UCSD-AML1 (cell line): ENCODE data around the gene TSPAN14.
"Not testable (repeated sequence)": the region's sequence is repeated elsewhere in the genome, so short reads cannot be mapped to it uniquely, and the experiment has no call there.

Experiments used
- DNase-seq: peaks from one replicate; lab custom pipeline; 2025; ENCODE audit not compliant: unreplicated experiment; lab: John Stamatoyannopoulos, UW

Gene TSPAN14, protein sequence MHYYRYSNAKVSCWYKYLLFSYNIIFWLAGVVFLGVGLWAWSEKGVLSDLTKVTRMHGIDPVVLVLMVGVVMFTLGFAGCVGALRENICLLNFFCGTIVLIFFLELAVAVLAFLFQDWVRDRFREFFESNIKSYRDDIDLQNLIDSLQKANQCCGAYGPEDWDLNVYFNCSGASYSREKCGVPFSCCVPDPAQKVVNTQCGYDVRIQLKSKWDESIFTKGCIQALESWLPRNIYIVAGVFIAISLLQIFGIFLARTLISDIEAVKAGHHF

DNA sequence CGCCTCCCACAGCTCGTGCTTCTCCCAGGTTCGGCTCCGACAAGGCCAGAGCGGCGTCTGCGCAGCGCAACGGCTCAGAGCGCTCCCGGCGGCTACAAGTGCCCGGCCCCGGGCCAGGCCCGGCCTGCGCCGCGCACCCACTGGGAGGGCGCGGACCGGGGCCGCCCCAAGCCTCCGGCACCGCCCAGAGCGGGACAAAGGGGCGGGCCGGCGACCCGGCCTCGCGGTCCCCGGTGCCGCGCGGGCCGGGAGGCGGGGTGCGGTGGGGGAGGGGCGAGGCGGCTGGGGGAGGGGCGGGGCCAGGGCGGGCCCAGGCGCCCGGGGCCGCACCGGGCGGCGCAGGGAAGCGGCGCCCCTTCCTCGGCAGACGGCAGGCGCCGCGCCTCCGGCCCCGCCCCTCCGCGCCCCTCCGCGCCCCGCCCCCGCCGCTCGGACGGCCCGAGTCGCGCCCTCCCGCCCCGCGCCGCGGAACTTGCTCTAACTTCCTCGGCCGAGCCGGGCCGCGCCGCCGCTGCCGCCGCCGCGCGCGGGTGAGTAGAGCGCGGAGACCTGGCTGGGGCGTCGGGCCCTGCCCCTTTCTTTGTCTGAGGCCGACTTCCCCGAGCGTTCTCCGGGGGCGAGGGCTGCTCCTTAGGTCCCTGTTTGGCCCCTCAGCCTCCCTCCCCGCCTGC, at the start of gene TSPAN14:
Gene TSPAN14 (plus strand): TSS at position 469 of the 671 bp plus-strand sequence. CDS start 34,924 bp downstream, outside the sequence.
- peak; percentile 89 for DNase-seq

DNA sequence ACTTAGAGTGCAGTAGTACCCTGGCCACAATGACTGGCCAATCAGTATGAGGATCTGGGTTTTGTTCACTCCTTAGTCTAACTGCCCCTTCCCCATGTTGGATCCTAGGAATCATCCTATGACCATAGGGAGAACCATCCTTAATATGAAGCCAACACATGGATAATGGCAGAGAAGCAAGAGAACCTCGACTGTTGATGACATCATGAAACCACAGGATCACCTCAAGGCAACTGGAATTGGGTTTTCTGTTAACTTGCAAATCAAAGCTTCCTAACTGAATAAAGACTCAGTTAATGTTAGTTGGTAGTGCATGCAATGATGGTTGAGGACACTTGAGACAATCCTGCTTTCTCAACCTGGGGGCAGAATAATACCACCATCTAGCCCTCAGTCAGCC, 49.1 kb upstream of the TSPAN14 start:
- no peak for DNase-seq

DNA sequence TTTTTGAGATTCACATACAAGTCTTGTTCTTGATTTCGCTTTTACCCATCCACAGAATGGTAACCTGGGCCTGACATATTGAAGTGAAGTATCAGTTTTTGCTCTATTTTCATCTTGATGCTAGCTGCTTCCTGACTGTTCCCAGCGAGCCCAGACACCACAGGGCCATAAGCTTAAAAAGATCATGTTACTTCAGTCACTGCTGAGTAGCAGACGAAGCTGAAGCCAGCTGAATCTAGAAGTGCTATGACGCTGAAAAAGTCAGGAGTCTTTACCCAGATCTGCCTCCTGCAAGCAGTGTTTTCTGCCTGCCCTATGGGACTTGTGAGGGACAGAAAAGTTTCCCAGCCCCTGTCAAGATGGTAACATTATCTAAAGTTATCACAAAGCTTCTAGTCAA, 48.5 kb upstream of the TSPAN14 start:
- DNase-seq: no peak

DNA sequence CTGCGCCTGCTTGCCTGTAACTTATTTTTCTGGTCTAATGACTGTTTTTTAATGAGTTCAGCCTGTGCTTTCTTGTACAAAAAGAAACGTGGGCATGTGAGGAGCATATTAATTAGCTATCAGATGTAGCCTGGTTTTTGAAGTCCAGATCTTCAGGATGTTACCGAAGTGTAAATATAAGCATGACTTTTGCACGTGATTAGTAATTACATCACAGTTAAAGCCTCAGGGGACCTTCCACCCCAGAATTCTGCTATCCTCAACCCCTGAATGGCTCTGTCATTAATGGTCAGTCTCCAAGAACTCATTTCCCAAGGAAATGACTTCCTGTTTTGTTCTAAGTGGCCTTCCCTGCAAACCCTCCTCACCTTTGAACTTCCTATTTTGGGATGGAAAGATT, 47.9 kb upstream of the TSPAN14 start:
- DNase-seq: no peak

DNA sequence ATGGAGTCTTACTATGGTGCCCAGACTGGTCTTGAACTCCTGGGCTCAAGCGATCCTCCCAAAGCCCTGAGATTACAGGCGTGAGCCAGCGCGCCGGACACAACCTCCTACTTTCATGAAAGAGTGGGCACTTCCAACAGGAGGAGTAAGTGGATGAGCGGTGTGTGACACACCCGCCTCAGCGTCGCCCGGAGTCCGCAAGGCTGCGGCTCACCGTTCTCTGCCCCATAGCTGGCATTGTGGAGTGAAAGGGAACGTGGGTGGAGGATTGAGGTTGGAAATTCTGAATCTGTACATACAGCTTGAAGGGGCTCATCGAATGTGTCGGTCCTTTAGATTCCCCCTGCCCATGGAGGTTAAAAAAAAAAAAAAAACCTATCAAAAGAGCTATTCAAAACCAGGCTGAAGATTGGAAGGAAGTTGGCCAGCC, 46.3 kb upstream of the TSPAN14 start:
- DNase-seq: no peak

DNA sequence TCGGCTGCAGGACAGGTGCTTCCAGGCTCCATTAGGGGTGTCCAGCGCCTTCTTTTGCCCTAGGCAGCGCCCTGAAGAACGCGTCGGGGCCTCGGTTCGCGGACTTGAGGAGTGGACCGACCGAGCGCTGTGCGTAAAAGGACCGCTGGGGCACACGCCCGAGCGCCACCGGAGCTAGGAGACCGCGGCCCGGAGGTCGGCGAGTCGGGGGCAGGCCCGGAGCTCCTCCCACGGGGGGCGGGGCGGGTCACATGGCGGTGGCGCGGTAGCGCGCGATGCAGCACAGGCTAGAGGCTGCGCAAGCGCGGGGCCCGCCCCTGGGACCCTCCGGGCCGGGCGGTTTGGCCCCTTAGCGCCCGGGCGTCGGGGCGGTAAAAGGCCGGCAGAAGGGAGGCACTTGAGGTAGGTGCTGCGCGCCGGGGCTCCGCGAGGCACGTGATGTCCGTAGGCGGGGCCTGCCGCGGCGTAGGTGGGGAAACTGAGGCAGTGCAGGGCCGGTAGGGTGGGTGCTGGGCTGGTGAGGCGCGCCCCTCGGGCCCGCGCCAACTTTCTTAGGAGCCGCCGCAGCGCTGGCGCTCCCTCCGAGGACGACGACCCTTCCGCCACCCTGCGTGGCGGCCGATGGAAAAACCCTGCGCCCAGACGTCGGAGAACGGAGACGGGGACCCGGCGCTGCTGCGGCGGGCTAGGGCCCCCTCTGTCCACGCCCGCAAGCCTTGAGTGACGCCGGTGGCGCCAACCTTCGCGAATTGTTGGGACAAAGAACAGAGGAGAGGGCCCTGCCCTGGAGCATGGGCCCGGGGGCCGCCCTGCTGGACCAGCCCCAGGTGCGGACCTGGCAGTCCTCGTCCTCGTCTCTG, 45.6 kb upstream of the TSPAN14 start, which contains the start of gene PRXL2A:
Gene PRXL2A (plus strand): TSS at position 310 of the 860 bp plus-strand sequence. CDS start 11,917 bp downstream, outside the sequence.
- DNase-seq: no peak

DNA sequence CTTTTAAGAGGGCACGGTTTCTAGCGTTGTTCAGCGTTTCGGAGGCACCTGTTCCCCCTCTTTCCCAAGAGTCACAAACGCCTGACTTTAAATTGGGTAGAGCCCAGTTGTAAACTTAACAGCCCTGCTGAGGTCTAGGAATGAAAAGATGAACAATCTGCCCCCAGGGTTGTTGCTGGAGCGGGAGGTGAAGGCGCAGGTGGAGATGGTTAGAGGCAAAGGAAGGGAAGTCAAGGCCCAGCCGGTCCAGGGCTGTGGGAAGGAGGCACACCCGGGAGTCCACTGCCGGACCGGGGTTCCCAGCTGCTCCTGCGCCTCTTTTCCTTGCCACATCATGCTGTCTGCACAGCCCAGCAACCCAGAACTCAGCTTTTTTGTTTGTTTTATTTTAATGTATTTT, 45.0 kb upstream of the TSPAN14 start:
- no peak for DNase-seq

DNA sequence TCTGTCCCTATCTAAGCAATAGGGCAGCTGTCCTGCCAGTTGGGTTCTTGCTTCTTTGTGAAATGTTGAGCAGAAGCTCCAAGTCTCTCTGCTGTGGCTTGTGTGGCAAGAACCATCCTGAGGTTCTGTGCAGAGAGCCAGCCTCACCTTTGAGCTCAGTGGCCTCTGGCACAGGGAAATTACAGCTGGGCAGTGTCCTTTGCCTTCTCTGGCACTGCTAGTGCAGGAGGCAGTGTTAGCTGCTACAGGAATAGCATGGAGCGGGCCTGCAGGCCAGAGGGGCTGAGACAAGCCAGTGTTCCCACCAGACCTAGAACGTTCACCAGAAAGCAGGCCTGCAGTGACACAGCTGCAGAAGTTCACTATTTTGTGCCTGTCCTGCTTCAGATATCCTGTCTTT, 44.0 kb upstream of the TSPAN14 start:
- DNase-seq: no peak

DNA sequence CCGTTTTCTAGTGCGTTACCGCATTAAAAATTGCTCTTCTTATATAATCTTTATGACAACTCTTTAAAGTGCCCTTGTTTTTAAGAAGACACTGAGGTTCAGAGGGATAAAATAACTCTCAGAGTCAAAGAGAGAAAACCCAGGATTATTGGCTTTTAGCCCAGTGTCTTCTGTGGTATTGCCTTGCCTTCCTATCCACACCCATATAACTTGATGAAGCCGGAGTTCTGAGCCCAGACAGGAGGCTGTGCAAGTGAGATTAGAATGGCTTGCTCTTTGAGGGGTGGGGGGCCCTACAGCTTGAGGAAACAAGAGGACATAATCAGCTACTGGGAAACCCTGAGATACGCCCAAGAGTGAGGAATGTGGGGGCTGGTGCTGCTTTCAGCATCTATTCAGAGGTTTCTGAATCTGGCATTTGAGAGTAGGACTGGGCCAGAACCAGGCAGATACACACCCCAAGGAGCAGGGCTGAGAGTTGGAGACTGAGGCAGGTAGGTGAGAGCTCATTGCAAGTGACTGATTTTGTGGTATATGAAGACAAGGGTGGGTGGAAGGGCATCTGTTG, 43.4 kb upstream of the TSPAN14 start:
- no peak for DNase-seq

DNA sequence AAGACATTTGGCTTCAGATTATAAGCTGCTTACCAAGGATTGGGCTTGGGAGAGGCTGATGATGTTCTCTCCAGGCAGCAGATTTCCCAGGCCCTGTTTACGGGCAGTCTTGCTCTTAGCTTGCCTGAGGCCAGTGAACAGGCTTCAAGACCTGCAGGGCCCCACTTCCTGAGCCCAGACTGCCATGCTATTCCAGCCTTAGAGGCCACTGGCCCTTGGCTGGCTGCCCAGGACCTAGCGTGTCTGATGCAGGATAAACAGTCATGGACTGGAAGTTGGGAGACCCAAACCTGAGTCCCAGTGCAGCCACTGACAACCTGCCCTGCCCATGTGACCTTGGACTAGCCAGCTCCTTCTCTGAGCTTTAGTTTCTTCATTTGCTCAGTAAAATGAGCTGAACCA, 42.8 kb upstream of the TSPAN14 start:
- DNase-seq: no peak

DNA sequence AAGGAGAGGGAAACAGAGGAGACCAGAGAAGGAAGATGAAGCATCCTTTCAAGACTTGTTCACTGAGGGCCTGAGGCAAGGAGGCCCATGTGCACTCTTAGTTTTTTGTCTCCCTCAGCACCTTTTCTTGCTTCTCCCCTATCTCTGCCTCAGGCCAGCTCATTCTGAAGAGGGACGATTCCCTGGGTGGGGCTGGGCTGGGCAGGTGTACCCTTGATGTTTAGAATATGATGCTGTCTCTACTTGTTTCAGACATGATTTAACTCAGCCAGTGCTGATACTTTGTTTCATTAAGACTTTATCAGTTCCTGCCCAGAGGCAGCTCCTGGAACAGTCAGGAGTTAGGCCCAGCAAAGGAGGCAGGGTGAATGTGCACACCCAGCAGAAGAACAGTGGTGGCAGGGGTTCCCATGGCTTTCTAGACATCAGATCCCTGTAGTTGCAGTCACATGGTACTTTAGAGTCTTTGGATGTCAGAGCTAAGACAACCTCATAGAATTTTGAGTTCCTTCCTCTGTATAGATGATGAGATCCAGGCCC, 42.4 kb upstream of the TSPAN14 start:
- no peak for DNase-seq

DNA sequence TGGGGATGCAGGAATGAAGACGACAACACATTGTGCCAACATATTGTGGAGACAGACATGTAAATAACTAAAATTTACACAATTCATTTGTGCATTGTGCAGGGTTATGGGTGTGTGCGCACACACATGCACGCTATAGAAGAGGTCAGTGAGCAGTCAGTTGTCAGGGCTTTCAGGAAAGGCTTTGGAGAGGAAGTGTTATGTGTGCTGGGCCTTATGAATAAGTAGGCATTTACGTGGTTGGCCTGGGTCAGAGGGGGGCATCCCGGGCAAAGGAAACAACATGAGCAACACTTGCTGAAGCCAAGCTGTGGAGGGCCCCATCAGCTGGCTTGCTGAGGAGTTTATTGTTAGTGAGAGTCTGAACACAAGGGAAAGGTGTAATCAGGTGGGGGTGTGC, 41.6 kb upstream of the TSPAN14 start:
- DNase-seq: no peak

DNA sequence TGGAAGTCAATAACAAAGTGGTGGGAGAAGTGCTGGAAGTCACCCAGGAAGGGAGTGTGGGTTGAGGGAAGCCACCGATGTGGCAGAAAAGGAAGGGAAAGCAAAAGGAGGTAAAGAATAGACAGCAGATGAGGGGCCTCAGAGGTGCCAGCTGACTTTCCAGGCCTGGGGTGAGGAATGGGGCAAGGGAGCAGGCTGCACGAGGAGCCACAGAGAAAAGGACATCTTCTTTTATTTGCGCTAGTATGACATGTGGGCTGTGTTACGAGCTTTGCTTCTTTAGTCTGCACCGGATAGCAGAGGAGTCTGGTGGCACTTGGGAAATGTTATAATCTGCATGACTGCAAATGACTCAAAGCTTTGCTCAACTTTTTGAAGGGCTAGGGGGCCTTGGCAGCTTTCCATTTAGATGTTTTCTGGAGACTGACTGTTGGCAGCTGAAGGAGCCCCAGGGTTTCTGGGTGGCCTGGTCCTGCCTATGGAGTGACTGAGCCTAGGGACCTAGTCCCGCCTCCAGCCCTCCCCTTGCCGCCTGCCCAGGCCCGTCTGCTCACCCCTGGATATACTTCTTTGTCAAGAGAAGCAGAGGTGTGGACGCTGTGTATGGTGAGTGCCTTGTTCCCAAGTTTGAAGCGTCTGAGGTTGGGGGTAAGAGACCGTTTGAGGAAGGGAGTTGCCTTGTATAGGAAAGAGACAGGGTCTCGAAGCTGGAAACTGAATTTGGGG, 40.7 kb upstream of the TSPAN14 start:
- DNase-seq: no peak

DNA sequence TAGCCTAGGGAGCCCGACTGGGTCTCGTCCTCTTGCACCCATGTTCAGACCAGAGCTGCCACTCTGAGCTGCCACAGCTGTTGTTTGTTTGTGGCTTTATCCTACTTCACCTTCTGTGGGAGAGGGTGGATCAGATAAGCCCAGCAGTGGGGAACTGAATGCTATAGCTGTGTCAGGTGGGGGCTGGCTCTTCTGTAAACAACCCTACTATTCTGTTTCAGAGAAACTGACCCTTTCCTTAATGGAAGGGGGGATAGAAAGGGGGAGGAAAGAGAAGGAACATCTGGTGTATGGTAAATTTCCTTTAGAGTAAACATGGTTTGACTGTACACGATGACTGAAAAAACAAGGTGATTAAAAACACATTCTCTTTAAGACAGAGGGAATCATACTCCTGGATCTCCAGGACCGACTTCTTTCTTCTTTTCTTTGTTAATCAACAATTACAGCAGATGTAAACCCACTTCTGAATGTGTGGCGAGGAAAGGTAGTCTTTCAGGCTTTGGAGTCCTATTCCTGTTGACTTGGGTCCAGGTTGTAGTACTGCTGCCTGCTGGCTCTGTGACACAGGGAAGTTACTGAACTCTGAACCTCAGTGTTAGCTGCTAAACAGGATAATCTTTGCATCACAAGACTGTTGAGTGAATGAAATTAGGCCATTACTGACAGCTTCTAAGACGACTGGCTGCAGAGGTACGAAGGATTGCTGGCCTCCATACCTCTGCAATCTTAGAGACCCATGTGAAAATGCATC, 39.8 kb upstream of the TSPAN14 start:
- DNase-seq: no peak

DNA sequence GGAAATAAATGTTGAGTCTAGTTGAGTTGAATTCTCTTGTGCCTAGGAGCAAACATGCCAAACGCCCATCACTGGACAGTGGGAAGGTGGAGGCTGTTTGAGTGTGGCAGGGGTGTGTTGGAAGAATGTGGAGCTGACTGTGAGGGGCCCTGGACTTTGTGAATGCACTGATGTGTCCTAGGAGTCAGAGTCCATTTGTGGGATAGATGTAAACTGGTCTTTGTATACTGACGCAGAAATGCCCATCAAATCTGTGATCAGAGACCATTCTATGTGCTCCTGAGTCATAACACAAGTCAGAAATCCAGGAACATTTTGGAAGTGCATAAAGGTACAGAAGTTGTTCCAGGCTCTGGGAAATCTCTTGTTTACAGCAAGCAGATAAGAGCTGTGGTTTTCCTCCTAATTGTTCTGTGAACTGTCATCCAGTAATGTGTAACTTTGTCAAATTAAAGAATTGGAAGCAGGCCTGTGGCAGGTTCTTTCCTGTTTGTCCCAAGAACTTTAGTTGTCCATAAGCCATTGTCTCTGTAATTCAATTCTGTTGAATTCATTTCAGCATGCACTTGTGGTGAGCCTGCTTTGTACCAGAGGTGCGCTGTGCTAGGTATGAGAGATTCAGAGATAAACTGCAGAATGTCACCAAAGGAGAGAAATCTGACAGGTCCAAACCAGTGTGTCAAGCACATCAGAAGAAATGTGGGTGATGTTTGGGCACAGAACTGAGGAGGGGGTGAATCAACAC, 38.2 kb upstream of the TSPAN14 start:
- DNase-seq: no peak

DNA sequence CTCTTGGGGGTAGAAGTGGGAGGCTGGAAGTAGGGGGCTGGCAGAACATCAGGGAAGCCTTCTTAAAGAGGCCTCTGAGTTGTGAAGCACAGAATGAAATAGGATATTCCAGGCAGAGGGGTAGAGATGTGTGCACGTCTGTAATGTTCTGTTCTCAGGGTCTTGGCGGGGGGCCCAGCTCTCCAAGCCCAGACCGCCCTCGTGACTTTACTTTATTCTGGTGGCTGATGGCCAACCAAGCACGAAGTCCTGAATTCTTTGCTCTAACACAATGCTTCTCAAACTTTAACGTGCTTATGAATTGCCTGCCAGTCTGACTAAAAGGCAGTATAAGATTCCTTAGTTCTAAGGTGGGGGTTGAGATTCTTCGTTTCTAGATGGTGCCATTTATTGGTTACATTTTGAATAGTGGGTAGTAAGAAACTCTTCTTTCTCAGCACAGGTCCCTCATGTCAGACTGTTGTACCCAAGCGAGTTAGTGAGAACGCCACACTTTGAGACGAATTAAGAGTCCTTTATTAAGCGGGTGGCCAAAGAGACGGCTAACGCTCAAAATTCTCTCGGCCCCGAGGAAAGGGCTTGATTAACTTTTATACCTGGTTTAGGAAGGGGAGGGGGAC, 37.5 kb upstream of the TSPAN14 start:
- DNase-seq: no peak

DNA sequence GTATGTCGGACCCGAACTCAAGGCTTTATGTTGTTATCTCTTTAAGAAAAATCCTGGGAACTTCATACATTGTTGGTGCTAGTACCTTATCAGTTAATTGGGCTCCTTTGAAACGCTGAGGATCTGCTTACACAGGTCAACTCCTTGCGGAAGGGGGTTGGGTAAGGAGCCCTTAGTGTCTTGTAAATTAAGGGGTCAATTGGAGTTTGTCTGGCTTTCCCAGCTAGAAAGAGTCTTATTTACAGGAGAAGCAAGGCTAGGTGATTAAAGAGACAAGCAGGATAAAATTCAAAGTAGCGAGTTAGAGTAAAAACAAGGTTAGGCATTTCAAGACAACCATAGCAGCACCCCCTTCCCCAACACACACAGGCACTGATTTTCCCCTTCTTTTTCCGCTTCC, 36.9 kb upstream of the TSPAN14 start:
- DNase-seq: not testable (repeated sequence)

DNA sequence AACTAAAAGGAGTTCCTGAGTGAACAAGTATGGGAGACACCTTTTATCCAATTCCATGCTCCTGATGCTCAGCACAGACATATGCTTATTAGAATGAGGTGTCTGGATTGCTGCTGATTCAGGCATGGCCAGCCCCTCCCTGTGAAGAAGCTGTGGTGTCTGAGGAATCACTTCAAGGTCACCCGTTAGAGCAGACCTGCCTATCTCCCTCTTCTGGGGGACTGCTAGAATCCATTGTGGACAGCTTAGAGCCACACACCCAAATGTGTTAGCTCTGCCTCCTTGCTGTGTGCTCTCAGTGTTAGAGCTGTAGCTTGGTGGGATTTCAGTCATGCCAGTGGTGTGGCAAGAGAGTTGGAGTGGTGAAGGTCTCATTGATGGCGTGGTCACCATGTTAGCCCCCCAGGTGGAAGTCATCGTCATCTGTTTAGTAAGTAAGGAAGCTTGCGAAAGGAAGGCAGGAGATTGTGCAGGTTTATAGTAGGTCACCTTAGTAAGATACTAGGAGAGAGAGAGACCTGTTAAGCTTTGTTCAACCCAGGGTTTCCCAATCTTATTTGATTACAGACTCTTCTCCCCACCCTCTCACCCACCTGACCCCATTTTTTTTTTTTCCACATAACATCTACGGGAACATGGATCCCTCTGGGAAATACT, 32.9 kb upstream of the TSPAN14 start:
- DNase-seq: no peak
